B cell (primary cell): ENCODE measurements around the gene ZDHHC11. TPM values are rescaled to one million over a fixed set of nuclear protein-coding genes. Genes with fewer than 3 reads are reported as not detected.
"Not testable (repeated sequence)": the region's sequence is repeated elsewhere in the genome, so short reads cannot be mapped to it uniquely, and the experiment has no call there.

Experiments used
- ATAC-seq: fragments of 200-7000 bp; cut with Tn5 transposase; one replicate; pipeline ENCODE4 v1.10.0; 2021; ENCODE audit warnings: low read depth, mild to moderate bottlenecking, moderate number of reproducible peaks, moderate library complexity
- CTCF ChIA-PET: fragments of 350-600 bp; sonication (Branson Sonifier 250); formaldehyde crosslinking; loops from one replicate; lab custom pipeline; 2021; ENCODE audit warnings: antibody characterized with exemption, inconsistent platforms; lab: Charles Lee
- POLR2A ChIA-PET: fragments of 350-600 bp; sonication (Branson Sonifier 250); formaldehyde crosslinking; loops from one replicate; lab custom pipeline; 2021; ENCODE audit warnings: antibody characterized with exemption; lab: Charles Lee
- DNase-seq: peaks from one replicate; pipeline ENCODE4 v3.0.0; 2013
- H2AFZ ChIP-seq: 2 replicates; pipeline ENCODE4 v1.6.1; 2012; ENCODE audit warnings: mild to moderate bottlenecking, low read depth, low read length; ENCODE audit not compliant: insufficient read depth, poor library complexity, severe bottlenecking
- H3K27ac ChIP-seq, 2 donors: 1 replicate in 1 of 2; 2 replicates in 1 of 2; pipeline ENCODE4 v1.5.1; 2012 to 2013; ENCODE audit warnings: low read length in 2 of 2, mild to moderate bottlenecking in 2 of 2, moderate library complexity in 1 of 2
- H3K27me3 ChIP-seq, 4 experiments: fragments of 200-600 bp in 1 of 4; sonication (generic) in 1 of 4; replicated peaks in 1 of 4; 1 replicate in 2 of 4; 2 replicates in 2 of 4; pipeline versions ENCODE4 v1.6.1 to v1.7.0; 2013 to 2016; ENCODE audit warnings: low read length in 3 of 4, mild to moderate bottlenecking in 2 of 4, mixed read lengths in 1 of 4, moderate library complexity in 1 of 4; ENCODE audit not compliant: insufficient read depth in 4 of 4, control insufficient read depth in 3 of 4; ENCODE audit errors: control extremely low read depth in 1 of 4
- H3K36me3 ChIP-seq, 2 experiments: replicated peaks in 1 of 2; 1 replicate in 1 of 2; 2 replicates in 1 of 2; pipeline versions ENCODE4 v1.6.1 to v1.7.1; 2013; ENCODE audit warnings: low read length in 1 of 2; ENCODE audit not compliant: insufficient read depth in 2 of 2, control insufficient read depth in 1 of 2; ENCODE audit errors: control extremely low read depth in 1 of 2, extremely low read depth in 1 of 2
- H3K4me1 ChIP-seq, 2 donors: fragments of 200-600 bp in 1 of 2; sonication (generic) in 1 of 2; 1 replicate in 1 of 2; 2 replicates in 1 of 2; pipeline versions ENCODE4 v1.5.1 to v1.6.1; 2013 to 2017; ENCODE audit warnings: low read length in 2 of 2; ENCODE audit not compliant: control insufficient read depth in 2 of 2, insufficient read depth in 2 of 2
- H3K4me2 ChIP-seq: replicated peaks from 2 replicates; pipeline ENCODE3; 2012; ENCODE audit warnings: mild to moderate bottlenecking, low read depth, low read length; ENCODE audit not compliant: poor library complexity, severe bottlenecking
- H3K4me3 ChIP-seq, 5 experiments: fragments of 200-600 bp in 1 of 5; sonication (generic) in 1 of 5; 1 replicate in 3 of 5; 2 replicates in 2 of 5; pipeline versions ENCODE4 v1.5.1 to v1.7.0; 2011 to 2016; ENCODE audit warnings: low read length in 4 of 5, mild to moderate bottlenecking in 4 of 5, low read depth in 2 of 5, control low read depth in 1 of 5, moderate library complexity in 1 of 5; ENCODE audit not compliant: insufficient read depth in 1 of 5; ENCODE audit errors: control extremely low read depth in 1 of 5, extremely low read depth in 1 of 5
- H3K79me2 ChIP-seq: fragments of 200-600 bp; sonication (generic); one replicate; pipeline ENCODE4 v1.6.0; 2016; ENCODE audit warnings: low read length; ENCODE audit not compliant: control insufficient read depth, insufficient read depth
- H3K9ac ChIP-seq: fragments of 200-600 bp; sonication (generic); 2 replicates; pipeline ENCODE4 v1.6.1; 2017; ENCODE audit warnings: mild to moderate bottlenecking, low read length, moderate library complexity
- H3K9me3 ChIP-seq, 3 donors: one replicate each; pipeline versions ENCODE4 v1.6.1 to v1.7.1; 2013; ENCODE audit warnings: low read length in 2 of 3; ENCODE audit not compliant: control insufficient read depth in 2 of 3, insufficient read depth in 1 of 3; ENCODE audit errors: control extremely low read depth in 1 of 3
- H4K20me1 ChIP-seq: 2 replicates; pipeline ENCODE4 v1.6.0; 2012; ENCODE audit warnings: mild to moderate bottlenecking, low read length; ENCODE audit not compliant: insufficient read depth, control insufficient read depth, poor library complexity, severe bottlenecking
- H3K27ac Mint-ChIP-seq: one replicate; pipeline ENCODE4 v1.8.0; 2021; ENCODE audit warnings: mixed read lengths
- H3K27me3 Mint-ChIP-seq: one replicate; pipeline ENCODE4 v1.8.0; 2021; ENCODE audit warnings: mixed read lengths
- H3K4me1 Mint-ChIP-seq: one replicate; pipeline ENCODE4 v1.8.0; 2021; ENCODE audit warnings: mixed read lengths
- H3K4me3 Mint-ChIP-seq: one replicate; pipeline ENCODE4 v1.8.0; 2021; ENCODE audit warnings: mixed read lengths
- H3K9me3 Mint-ChIP-seq: one replicate; pipeline ENCODE4 v1.8.0; 2022; ENCODE audit warnings: mixed read lengths; ENCODE audit not compliant: insufficient read depth
- EZH2 ChIP-seq: IDR thresholded peaks from 2 replicates; pipeline ENCODE4 v1.6.1; 2012; ENCODE audit warnings: borderline replicate concordance, low read depth, mild to moderate bottlenecking, moderate library complexity, low read length; ENCODE audit not compliant: insufficient read depth, poor library complexity, severe bottlenecking
- WGBS: methylation state at CpG from one replicate; pipeline ENCODE4 v1.1.5; 2013; ENCODE audit warnings: missing lambda C conversion rate; ENCODE audit not compliant: insufficient coverage; 5-methylcytosine and 5-hydroxymethylcytosine counted together
- intact Hi-C: fragments of 100-400 bp; cut with micrococcal nuclease; formaldehyde crosslinking; loops from one replicate; pipeline ENCODE4 v1.10.0; 2022
- polyA plus RNA-seq: library from polyadenylated mRNA; depleted of rRNA; stranded (reverse); fragments of >200 nt; gene quantifications from 2 replicates; pipeline ENCODE4 v1.2.3, GENCODE V29; 2012
- total RNA-seq, 2 donors: library from RNA; stranded (reverse); fragments of 120-200 nt in 1 of 2; gene quantifications; 1 replicate in 1 of 2; 2 replicates in 1 of 2; pipeline versions ENCODE4 v1.2.3 to v1.2.4, GENCODE V29; 2013 to 2022
- TF ChIP-seq, protein P1 (sequence below): fragments of 200-600 bp; IDR thresholded peaks from one replicate; pipeline ENCODE4 v1.8.0; 2022; ENCODE audit warnings: antibody characterized with exemption, mild to moderate bottlenecking

Gene ZDHHC11
- total and polyA plus RNA-seq, 2 donors (not counting 1 experiment from before 2014, with no cell fraction given) = 0.69 to 3.0 TPM

GRCh38 chr5:854217-854616, 3.4 kb upstream of the ZDHHC11 start:
- H4K20me1 ChIP-seq = no peaks in the 10 kb centered on the region
- intact Hi-C loops = no loop called here
- Mint-ChIP-seq H3K27ac (no peak overlapping the region), H3K4me1 (no peaks in the 10 kb centered on the region), H3K4me3 (no peak overlapping the region), H3K9me3 (no peaks in the 10 kb centered on the region), H3K27me3 (peaks cover 6% of the 10 kb centered on the region)
- ATAC-seq = no peak
- H3K9me3 ChIP-seq = no peaks in the 10 kb centered on the region
- ChIA-PET POLR2A (no interaction called here), CTCF (no interaction called here)
- H3K36me3 ChIP-seq = no peaks in the 10 kb centered on the region
- 91% methylated on average over 13 of the region's 13 CpGs for WGBS
- no peak overlapping the region for H3K27ac ChIP-seq
- no peaks in the 10 kb centered on the region for H3K79me2 ChIP-seq
- peaks cover 0 to 3% (median 0%) of the 10 kb centered on the region in 4 experiments for H3K27me3 ChIP-seq
- no peak overlapping the region for H3K4me3 ChIP-seq
- no peaks in the 10 kb centered on the region for H3K4me1 ChIP-seq
- H3K9ac ChIP-seq = no peak overlapping the region
- no peak overlapping the region for H3K4me2 ChIP-seq
- no peak for TF ChIP-seq EZH2
- TF ChIP-seq, protein P1, sequence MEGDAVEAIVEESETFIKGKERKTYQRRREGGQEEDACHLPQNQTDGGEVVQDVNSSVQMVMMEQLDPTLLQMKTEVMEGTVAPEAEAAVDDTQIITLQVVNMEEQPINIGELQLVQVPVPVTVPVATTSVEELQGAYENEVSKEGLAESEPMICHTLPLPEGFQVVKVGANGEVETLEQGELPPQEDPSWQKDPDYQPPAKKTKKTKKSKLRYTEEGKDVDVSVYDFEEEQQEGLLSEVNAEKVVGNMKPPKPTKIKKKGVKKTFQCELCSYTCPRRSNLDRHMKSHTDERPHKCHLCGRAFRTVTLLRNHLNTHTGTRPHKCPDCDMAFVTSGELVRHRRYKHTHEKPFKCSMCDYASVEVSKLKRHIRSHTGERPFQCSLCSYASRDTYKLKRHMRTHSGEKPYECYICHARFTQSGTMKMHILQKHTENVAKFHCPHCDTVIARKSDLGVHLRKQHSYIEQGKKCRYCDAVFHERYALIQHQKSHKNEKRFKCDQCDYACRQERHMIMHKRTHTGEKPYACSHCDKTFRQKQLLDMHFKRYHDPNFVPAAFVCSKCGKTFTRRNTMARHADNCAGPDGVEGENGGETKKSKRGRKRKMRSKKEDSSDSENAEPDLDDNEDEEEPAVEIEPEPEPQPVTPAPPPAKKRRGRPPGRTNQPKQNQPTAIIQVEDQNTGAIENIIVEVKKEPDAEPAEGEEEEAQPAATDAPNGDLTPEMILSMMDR = no peak
- no peak for DNase-seq
- H2AFZ ChIP-seq = no peak overlapping the region

GRCh38 chr5:853416-854090, 2.8 kb upstream of the ZDHHC11 start:
- H3K4me1 ChIP-seq, H3K9ac ChIP-seq, H3K4me2 ChIP-seq, intact Hi-C loops, H3K27me3 Mint-ChIP-seq, H3K79me2 ChIP-seq, POLR2A ChIA-PET, H3K36me3 ChIP-seq, H3K4me1 Mint-ChIP-seq, H3K9me3 Mint-ChIP-seq, H3K9me3 ChIP-seq, H3K27me3 ChIP-seq, H3K27ac Mint-ChIP-seq, H2AFZ ChIP-seq, CTCF ChIA-PET, H4K20me1 ChIP-seq, H3K4me3 Mint-ChIP-seq, DNase-seq, H3K4me3 ChIP-seq, ATAC-seq, H3K27ac ChIP-seq: not testable (repeated sequence)
- 94% methylated on average over 13 of the region's 18 CpGs for WGBS
